HepG2 (cell line): ENCODE measurements around the gene UMPS. TPM values are rescaled to one million over a fixed set of nuclear protein-coding genes. Genes with fewer than 3 reads are reported as not detected.

Experiments used
- EED ChIP-seq: sonication (generic); formaldehyde crosslinking; IDR thresholded peaks from 2 replicates; pipeline ENCODE4 v1.5.0; 2020; ENCODE audit warnings: mild to moderate bottlenecking, missing genetic modification reagents
- NAIF1 ChIP-seq: sonication (generic); formaldehyde crosslinking; IDR thresholded peaks from 2 replicates; pipeline ENCODE4 v1.5.0; 2020; ENCODE audit warnings: mild to moderate bottlenecking, missing genetic modification reagents, borderline replicate concordance
- NR2C2 ChIP-seq: sonication (generic); formaldehyde crosslinking; IDR thresholded peaks from 2 replicates; pipeline ENCODE4 v1.4.0; 2020; ENCODE audit warnings: missing genetic modification reagents, mild to moderate bottlenecking, moderate library complexity, borderline replicate concordance
- RBM39 ChIP-seq: fragments of 200-400 bp; formaldehyde crosslinking; IDR thresholded peaks from one replicate; pipeline ENCODE4 v1.6.1; 2018; ENCODE audit warnings: antibody characterized with exemption, mild to moderate bottlenecking, low read depth, low read length; ENCODE audit not compliant: poor library complexity, severe bottlenecking
- REL ChIP-seq: sonication (generic); formaldehyde crosslinking; conservative IDR thresholded peaks from 2 replicates; pipeline ENCODE4 v1.8.0; 2022; ENCODE audit warnings: mild to moderate bottlenecking, missing genetic modification reagents, moderate library complexity
- TGIF2 ChIP-seq: IDR thresholded peaks from 2 replicates; pipeline ENCODE4 v1.6.1; 2016; ENCODE audit warnings: control low read depth, missing compliant biosample characterization
- ZNF431 ChIP-seq: sonication (generic); formaldehyde crosslinking; IDR thresholded peaks from 2 replicates; pipeline ENCODE4 v1.9.0; 2022; ENCODE audit warnings: missing genetic modification reagents, low read depth, mild to moderate bottlenecking, borderline replicate concordance
- ZNF660 ChIP-seq: sonication (generic); formaldehyde crosslinking; IDR thresholded peaks from 2 replicates; pipeline ENCODE4 v1.5.1; 2020; ENCODE audit warnings: mild to moderate bottlenecking, low read depth, missing genetic modification reagents, borderline replicate concordance
- ZNF775 ChIP-seq: sonication (generic); formaldehyde crosslinking; IDR thresholded peaks from 2 replicates; pipeline ENCODE4 v1.4.0; 2020; ENCODE audit warnings: missing genetic modification reagents, mild to moderate bottlenecking, moderate library complexity, borderline replicate concordance
- polyA plus RNA-seq, 8 experiments: library from polyadenylated mRNA; depleted of rRNA in 3 of 8; stranded (reverse) in 7 of 8; unstranded in 1 of 8; fragments of >200 nt; fragmentation: Illumina TruSeq in 4 of 8; extraction: Trizol in 4 of 8; gene quantifications; 2 replicates each; pipeline versions ENCODE4 v1.2.1 to v1.2.3, GENCODE V29; 2011 to 2016; ENCODE audit warnings: low read depth in 4 of 8, missing spikeins in 1 of 8, mixed read lengths in 1 of 8; ENCODE audit not compliant: insufficient read depth in 1 of 8
- total RNA-seq, 5 experiments: library from RNA; depleted of rRNA; stranded (reverse); fragments of >200 nt; fragmentation: Illumina TruSeq; extraction: Trizol; gene quantifications; 2 replicates each; pipeline ENCODE4 v1.2.3, GENCODE V29; 2016; ENCODE audit warnings: low read depth in 1 of 5
- TF ChIP-seq, protein P1 (sequence below): sonication (generic); formaldehyde crosslinking; conservative IDR thresholded peaks from 2 replicates; pipeline ENCODE4 v1.8.0; 2022; ENCODE audit warnings: mild to moderate bottlenecking, moderate library complexity, missing genetic modification reagents
- TF ChIP-seq, protein P2 (sequence below): sonication (generic); formaldehyde crosslinking; conservative IDR thresholded peaks from 2 replicates; pipeline ENCODE4 v1.8.0; 2022; ENCODE audit warnings: low read depth, missing genetic modification reagents
- TF ChIP-seq, protein P3 (sequence below): sonication (generic); formaldehyde crosslinking; IDR thresholded peaks from 2 replicates; pipeline ENCODE4 v1.4.0; 2020; ENCODE audit warnings: mild to moderate bottlenecking, missing genetic modification reagents
- TF ChIP-seq, protein P4 (sequence below): sonication (generic); formaldehyde crosslinking; IDR thresholded peaks from 2 replicates; pipeline ENCODE4 v1.5.0; 2020; ENCODE audit warnings: mild to moderate bottlenecking, low read depth, missing genetic modification reagents, borderline replicate concordance
- TF ChIP-seq, protein P5 (sequence below): IDR thresholded peaks from 2 replicates; pipeline ENCODE4 v1.6.1; 2012; ENCODE audit warnings: low read depth, low read length, improper control_type of control experiment
- TF ChIP-seq, protein P6 (sequence below): sonication (generic); formaldehyde crosslinking; IDR thresholded peaks from 2 replicates; pipeline ENCODE4 v1.8.1; 2022; ENCODE audit warnings: mild to moderate bottlenecking, missing genetic modification reagents
- TF ChIP-seq, protein P7 (sequence below): sonication (generic); formaldehyde crosslinking; IDR thresholded peaks from 2 replicates; pipeline ENCODE4 v1.8.1; 2023; ENCODE audit warnings: mild to moderate bottlenecking, missing genetic modification reagents, borderline replicate concordance

Gene UMPS
- total and polyA plus RNA-seq, 2 of the 13 experiments (the other 11 are each of a cell fraction or from before 2014, with no cell fraction given) = 52.7 to 74.2 TPM

DNA sequence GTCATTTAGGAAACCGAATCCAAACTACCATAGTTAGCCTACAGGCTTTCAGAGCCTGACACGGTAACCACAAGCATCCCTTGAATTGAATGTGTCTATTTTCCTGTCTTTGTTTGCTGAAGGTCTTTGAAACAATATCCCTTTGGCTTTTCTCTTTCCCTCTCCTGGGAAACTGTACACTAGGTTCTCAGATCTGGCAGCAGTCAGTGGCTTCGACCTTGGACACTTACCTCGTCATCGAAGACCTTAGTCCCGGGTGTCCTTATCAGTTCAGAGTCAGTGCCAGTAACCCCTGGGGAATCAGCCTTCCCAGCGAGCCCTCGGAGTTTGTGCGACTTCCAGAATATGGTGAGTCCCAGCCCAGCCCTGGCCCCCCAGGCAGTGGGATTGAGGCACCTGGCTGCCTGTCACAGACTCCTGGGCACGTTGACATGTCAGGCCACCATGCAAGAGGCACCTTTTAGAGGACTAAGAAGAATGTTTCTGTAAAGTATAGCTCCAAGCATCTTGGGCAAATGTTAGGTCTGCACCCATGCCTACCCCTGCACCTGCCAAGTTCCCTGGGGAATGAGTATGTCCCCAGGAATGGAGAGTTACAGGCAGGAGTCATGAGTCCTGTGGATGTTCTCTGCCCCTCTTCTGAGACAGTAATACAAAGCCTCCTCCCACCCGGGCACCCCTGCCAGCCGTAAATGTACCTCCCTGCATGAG lies 30.4 kb upstream of the UMPS start (continued):
- TF ChIP-seq, protein P1, sequence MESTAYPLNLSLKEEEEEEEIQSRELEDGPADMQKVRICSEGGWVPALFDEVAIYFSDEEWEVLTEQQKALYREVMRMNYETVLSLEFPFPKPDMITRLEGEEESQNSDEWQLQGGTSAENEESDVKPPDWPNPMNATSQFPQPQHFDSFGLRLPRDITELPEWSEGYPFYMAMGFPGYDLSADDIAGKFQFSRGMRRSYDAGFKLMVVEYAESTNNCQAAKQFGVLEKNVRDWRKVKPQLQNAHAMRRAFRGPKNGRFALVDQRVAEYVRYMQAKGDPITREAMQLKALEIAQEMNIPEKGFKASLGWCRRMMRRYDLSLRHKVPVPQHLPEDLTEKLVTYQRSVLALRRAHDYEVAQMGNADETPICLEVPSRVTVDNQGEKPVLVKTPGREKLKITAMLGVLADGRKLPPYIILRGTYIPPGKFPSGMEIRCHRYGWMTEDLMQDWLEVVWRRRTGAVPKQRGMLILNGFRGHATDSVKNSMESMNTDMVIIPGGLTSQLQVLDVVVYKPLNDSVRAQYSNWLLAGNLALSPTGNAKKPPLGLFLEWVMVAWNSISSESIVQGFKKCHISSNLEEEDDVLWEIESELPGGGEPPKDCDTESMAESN (CRISPR knock-in tag) = no peak
- TF ChIP-seq REL (no peak), EED (CRISPR knock-in tag) (no peak), ZNF775 (CRISPR knock-in tag) (no peak), ZNF660 (CRISPR knock-in tag) (no peak), NAIF1 (CRISPR knock-in tag) (no peak; the same call in 1 of the 2 replicates), NR2C2 (CRISPR knock-in tag) (peak; percentile 58), TGIF2 (CRISPR knock-in tag) (peak; percentile 84), ZNF431 (CRISPR knock-in tag) (no peak), RBM39 (no peak)
- TF ChIP-seq, protein P2, sequence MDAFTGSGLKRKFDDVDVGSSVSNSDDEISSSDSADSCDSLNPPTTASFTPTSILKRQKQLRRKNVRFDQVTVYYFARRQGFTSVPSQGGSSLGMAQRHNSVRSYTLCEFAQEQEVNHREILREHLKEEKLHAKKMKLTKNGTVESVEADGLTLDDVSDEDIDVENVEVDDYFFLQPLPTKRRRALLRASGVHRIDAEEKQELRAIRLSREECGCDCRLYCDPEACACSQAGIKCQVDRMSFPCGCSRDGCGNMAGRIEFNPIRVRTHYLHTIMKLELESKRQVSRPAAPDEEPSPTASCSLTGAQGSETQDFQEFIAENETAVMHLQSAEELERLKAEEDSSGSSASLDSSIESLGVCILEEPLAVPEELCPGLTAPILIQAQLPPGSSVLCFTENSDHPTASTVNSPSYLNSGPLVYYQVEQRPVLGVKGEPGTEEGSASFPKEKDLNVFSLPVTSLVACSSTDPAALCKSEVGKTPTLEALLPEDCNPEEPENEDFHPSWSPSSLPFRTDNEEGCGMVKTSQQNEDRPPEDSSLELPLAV (CRISPR knock-in tag) = no peak
- TF ChIP-seq, protein P3, sequence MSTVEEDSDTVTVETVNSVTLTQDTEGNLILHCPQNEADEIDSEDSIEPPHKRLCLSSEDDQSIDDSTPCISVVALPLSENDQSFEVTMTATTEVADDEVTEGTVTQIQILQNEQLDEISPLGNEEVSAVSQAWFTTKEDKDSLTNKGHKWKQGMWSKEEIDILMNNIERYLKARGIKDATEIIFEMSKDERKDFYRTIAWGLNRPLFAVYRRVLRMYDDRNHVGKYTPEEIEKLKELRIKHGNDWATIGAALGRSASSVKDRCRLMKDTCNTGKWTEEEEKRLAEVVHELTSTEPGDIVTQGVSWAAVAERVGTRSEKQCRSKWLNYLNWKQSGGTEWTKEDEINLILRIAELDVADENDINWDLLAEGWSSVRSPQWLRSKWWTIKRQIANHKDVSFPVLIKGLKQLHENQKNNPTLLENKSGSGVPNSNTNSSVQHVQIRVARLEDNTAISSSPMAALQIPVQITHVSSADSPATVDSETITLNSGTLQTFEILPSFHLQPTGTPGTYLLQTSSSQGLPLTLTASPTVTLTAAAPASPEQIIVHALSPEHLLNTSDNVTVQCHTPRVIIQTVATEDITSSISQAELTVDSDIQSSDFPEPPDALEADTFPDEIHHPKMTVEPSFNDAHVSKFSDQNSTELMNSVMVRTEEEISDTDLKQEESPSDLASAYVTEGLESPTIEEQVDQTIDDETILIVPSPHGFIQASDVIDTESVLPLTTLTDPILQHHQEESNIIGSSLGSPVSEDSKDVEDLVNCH (CRISPR knock-in tag) = no peak
- TF ChIP-seq, protein P4, sequence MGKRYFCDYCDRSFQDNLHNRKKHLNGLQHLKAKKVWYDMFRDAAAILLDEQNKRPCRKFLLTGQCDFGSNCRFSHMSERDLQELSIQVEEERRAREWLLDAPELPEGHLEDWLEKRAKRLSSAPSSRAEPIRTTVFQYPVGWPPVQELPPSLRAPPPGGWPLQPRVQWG (CRISPR knock-in tag) = no peak
- TF ChIP-seq, protein P5, sequence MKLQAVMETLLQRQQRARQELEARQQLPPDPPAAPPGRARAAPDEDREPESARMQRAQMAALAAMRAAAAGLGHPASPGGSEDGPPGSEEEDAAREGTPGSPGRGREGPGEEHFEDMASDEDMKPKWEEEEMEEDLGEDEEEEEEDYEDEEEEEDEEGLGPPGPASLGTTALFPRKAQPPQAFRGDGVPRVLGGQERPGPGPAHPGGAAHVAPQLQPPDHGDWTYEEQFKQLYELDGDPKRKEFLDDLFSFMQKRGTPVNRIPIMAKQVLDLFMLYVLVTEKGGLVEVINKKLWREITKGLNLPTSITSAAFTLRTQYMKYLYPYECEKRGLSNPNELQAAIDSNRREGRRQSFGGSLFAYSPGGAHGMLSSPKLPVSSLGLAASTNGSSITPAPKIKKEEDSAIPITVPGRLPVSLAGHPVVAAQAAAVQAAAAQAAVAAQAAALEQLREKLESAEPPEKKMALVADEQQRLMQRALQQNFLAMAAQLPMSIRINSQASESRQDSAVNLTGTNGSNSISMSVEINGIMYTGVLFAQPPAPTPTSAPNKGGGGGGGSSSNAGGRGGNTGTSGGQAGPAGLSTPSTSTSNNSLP = no peak
- TF ChIP-seq, protein P6, sequence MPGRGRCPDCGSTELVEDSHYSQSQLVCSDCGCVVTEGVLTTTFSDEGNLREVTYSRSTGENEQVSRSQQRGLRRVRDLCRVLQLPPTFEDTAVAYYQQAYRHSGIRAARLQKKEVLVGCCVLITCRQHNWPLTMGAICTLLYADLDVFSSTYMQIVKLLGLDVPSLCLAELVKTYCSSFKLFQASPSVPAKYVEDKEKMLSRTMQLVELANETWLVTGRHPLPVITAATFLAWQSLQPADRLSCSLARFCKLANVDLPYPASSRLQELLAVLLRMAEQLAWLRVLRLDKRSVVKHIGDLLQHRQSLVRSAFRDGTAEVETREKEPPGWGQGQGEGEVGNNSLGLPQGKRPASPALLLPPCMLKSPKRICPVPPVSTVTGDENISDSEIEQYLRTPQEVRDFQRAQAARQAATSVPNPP (CRISPR knock-in tag) = no peak
- TF ChIP-seq, protein P7, sequence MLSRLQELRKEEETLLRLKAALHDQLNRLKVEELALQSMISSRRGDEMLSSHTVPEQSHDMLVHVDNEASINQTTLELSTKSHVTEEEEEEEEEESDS = no peak
